NCI-H524 (cell line): ENCODE measurements around the gene MAP2.

Experiments
- DNase-seq, 2 experiments: peaks; one replicate each; lab custom pipeline; 2025; lab: John Stamatoyannopoulos, UW

MAP2 gene

DNA sequence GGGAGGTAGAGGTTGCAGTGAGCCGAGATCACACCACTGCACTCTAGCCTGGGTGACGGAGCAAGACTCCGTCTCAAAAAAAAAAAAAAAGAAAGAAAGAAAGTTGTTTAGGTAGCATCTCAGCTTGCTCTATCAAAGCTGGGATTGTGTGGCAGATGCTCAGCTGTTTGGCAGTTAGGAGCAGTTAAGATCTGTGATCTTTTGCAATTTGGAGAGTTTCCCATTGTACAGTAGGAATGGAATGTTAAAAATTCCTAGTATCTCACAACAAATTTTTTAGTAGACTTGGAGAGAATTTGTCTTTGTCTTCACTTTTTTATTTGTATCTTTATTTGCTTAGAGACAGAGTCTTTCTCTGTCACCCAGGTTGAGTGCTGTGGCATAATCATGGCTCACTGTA lies 224.9 kb downstream of the MAP2 start:
- no peak for DNase-seq

DNA sequence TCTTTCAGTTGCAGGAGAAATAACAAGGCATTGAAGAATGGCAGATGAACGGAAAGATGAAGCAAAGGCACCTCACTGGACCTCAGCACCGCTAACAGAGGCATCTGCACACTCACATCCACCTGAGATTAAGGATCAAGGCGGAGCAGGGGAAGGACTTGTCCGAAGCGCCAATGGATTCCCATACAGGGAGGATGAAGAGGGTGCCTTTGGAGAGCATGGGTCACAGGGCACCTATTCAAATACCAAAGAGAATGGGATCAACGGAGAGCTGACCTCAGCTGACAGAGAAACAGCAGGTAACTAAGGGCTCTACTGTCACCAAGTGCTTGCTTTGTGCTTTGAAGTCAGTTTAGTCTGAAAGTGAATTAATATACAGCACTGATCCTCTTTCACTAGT lies 229.3 kb downstream of the MAP2 start:
- DNase-seq, result no peak

GRCh38 chr2:209661286-209661894 lies 237.5 kb downstream of the MAP2 start:
- DNase-seq, result peak in 1 of 2 experiments; percentile 3

- no peak for DNase-seq
Measured at GRCh38 chr2:209662021-209662420, 238.2 kb downstream of the MAP2 start.

DNA sequence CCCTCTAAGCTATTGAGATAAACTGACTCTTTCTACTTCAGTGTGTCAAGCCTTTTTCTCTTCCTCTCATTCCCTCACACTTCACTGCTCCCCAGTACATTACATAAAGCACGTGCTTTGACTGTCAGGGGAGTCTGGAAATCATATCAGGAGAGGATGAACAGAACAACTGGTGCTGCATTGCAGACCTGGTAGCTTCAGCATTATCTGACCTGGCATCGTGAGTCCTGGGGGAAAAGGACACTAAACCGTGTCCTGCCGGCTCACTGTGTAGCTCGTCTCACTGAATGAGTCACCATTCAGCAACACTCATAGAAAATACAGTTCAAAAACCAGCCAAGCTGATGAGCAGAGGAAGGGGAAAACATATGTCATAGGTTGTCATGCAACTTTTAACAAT lies 239.3 kb downstream of the MAP2 start:
- no peak for DNase-seq

GRCh38 chr2:209663656-209664055 lies 239.8 kb downstream of the MAP2 start:
- DNase-seq, result no peak

DNA sequence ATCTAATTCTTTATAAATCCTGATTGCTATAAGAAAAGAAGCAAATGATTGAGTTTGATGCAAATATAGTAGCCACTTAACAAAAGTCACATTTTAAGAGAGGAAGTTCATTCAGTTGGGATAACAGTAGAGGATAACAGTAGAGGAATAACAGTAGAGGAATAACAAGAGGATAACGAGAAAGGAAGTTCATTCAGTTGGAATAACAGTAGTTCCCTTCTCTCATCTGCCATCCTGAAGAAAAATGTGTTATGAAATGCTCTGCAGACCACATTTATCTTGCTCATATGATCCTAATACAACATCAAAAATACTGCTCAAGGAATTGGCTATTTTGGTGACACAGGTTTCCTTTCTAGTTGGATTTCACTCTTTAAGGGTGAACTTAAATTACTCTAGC lies 242.4 kb downstream of the MAP2 start:
- DNase-seq, result no peak

GRCh38 chr2:209671020-209671680 lies 247.3 kb downstream of the MAP2 start:
- DNase-seq, result no peak

- no peak for DNase-seq
Measured at GRCh38 chr2:209673811-209674210, 250.0 kb downstream of the MAP2 start.

GRCh38 chr2:209680596-209680995 lies 256.7 kb downstream of the MAP2 start:
- DNase-seq, result no peak

DNA sequence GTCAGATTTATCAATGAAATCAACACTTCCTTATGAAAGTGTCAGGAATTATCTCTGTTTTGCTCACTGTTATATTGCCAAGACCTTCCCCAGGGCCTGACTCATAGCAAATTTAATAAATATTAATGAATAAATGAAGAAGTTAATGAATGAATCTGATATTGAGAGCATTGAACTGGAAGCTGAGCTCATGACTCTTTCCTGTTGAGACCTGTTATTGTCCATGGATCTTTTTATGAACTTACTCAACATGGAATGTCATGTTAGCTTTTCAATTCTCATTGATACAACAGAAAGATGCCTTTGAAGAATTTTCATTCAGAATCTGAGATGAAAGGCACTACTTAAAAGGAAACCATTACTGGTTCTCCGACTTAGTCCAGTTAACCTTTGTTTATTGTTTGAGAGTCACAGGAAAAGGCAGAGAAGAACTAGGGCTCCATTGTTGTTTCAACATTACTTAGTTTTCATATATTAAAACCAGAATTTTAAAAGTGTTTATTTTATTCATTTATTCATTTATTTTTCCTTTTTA lies 257.4 kb downstream of the MAP2 start:
- DNase-seq, result no peak

- DNase-seq, result peak in 1 of 2 experiments; percentile 54
Measured at GRCh38 chr2:209682646-209683045, 258.8 kb downstream of the MAP2 start.

GRCh38 chr2:209685340-209685739 lies 261.5 kb downstream of the MAP2 start:
- DNase-seq, result no peak

DNA sequence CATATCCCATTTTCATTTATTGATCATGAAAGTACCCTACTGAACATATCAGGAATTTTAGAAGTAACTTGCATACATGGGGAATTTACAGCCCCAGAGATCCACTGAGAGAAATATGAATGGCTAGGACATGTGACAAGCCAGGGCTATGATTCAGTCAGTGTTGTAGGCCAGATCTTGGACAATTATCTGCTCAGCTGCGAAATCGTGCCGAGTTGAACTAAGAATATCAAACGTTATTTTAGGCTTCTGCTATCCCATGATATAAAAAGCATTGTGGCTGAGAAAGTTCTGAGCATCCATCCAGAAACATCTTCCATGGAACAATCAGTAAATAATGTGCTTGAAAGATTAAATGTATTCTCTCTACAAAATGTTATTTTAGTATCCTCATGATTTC lies 262.1 kb downstream of the MAP2 start:
- no peak for DNase-seq

GRCh38 chr2:209686448-209686847 lies 262.6 kb downstream of the MAP2 start:
- no peak for DNase-seq

- DNase-seq, result no peak
Measured at GRCh38 chr2:209687323-209687969, 263.6 kb downstream of the MAP2 start.

DNA sequence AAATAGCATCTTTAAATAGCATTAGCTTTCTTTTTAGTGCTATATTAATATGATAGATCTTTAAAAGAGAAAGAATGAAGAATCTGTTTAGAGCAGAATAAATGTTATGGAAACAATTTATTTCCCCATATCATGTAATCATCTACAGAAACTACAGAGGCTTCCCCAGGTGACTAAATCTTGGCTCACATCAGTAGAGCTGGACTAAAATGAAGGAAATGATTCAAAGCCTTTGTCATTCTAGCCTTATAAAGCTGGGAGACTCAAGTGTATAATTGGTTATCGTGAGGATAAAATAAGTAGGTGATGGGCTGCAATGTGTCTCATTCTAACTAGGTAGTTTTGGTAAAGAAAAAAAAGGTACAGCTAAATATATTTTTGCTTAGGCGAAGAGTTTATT lies 264.5 kb downstream of the MAP2 start:
- DNase-seq, result no peak

GRCh38 chr2:209690029-209690754 lies 266.3 kb downstream of the MAP2 start:
- DNase-seq, result no peak

DNA sequence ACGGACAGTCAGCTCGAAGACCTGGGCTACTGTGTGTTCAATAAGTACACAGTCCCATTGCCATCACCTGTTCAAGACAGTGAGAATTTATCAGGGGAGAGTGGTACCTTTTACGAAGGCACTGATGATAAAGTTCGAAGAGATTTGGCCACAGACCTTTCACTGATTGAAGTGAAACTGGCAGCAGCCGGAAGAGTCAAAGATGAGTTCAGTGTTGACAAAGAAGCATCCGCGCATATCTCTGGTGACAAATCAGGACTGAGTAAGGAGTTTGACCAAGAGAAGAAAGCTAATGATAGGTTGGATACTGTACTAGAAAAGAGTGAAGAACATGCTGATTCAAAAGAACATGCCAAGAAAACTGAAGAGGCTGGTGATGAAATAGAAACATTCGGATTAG lies 270.9 kb downstream of the MAP2 start:
- no peak for DNase-seq

DNA sequence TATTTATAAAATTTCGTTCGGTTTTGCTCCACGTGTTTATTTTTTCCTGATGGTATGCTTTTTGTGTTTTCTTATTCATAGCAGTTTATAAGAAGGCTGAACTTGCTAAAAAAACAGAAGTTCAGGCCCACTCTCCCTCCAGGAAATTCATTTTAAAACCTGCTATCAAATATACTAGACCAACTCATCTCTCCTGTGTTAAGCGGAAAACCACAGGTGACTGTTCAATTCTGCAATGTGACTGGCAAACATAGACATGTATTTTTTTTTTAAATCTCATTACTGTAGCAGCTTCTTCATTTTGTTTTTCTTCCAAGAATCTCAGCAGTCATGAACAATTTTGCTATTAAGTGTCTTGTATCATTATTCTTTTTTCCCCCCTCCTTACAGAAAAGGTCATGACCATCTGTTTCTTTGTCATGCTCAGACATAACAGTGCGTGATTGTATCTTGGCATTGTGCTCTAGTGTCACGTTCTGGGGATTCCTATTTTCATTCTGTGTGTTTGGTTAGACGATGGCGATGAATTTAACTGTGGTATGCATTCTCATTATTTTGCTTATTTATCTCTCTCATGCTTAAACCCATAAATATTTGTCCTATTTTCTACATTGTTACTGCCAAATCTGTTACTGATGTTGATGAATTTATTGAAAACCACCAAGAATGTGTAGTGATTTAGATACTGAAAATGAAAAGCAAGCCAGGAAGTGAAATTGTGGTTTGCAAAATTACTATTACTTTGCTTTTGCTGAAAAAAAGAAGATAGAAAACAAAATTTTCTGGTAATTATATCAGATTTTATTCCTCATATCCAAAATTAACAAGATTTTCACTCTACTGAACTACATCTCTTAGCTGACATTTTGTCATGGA lies 273.2 kb downstream of the MAP2 start:
- peak; percentile 8 to 51 for DNase-seq

GRCh38 chr2:209702775-209703174 lies 278.9 kb downstream of the MAP2 start:
- no peak for DNase-seq

DNA sequence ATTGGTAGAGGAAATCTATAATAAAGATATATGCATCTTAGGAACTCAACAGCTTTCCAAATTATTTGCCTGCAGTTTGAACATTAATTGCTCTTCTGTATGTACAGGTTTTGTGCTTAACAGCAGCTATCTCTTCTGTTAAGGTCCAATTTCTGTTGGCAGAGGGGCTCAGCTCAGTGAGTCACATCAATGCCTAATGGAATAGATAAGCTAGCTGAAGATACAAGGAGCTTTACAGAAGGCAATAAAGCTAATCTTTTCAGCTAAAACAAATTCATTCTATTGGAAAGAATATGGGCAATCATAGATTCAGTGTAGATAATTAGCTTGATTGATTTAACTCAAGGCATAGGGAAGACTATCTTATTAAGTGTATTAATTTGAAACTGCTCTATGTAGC lies 289.4 kb downstream of the MAP2 start:
- peak in 1 of 2 experiments; percentile 6 for DNase-seq
